Measurements from ENCODE around the gene RNASE2. TPM values are rescaled to one million over a fixed set of nuclear protein-coding genes. Genes with fewer than 3 reads are reported as not detected.
"Not testable (repeated sequence)": the region's sequence is repeated elsewhere in the genome, so short reads cannot be mapped to it uniquely, and the experiment has no call there.

RNASE2 gene
- 1.8 TPM for total RNA-seq

- not testable (repeated sequence) for DNase-seq (ENCODE audit: low spot score)
Observed at GRCh38 chr14:20954736-20955537, at the start of gene RNASE2. Gene RNASE2, plus strand, starts transcription at chr14:20955487. Its CDS starts 285 bp downstream, at chr14:20955772.

- DNase-seq (ENCODE audit: low spot score) = no peak
Observed at GRCh38 chr14:20905676-20906075, 49.6 kb upstream of the RNASE2 start.

- no peak for DNase-seq (ENCODE audit: low spot score)
Observed at GRCh38 chr14:20907214-20907613, 48.1 kb upstream of the RNASE2 start.

- not testable (repeated sequence) for DNase-seq (ENCODE audit: low spot score)
Observed at GRCh38 chr14:20910822-20911221, 44.5 kb upstream of the RNASE2 start.

- DNase-seq (ENCODE audit: low spot score) = peak; percentile 15
Observed at GRCh38 chr14:20919038-20919756, 36.1 kb upstream of the RNASE2 start.

GRCh38 chr14:20923766-20924297 lies 31.5 kb upstream of the RNASE2 start:
- DNase-seq (ENCODE audit: low spot score) = not testable (repeated sequence)

GRCh38 chr14:20934148-20934762 lies 21.0 kb upstream of the RNASE2 start:
- DNase-seq (ENCODE audit: low spot score) = no peak

GRCh38 chr14:20935303-20935984 lies 19.8 kb upstream of the RNASE2 start:
- DNase-seq (ENCODE audit: low spot score) = no peak

GRCh38 chr14:20945146-20945545 lies 10.1 kb upstream of the RNASE2 start:
- DNase-seq (ENCODE audit: low spot score) = not testable (repeated sequence)

GRCh38 chr14:20946707-20947106 lies 8.6 kb upstream of the RNASE2 start:
- not testable (repeated sequence) for DNase-seq (ENCODE audit: low spot score)

GRCh38 chr14:20955538-20955873 lies 219 bp downstream of the RNASE2 start:
- DNase-seq (ENCODE audit: low spot score) = not testable (repeated sequence)

- no peak for DNase-seq (ENCODE audit: low spot score)
Observed at GRCh38 chr14:20956376-20956976, 1.2 kb downstream of the RNASE2 start.

GRCh38 chr14:20958946-20959345 lies 3.7 kb downstream of the RNASE2 start:
- not testable (repeated sequence) for DNase-seq (ENCODE audit: low spot score)

- no peak for DNase-seq (ENCODE audit: low spot score)
Observed at GRCh38 chr14:20969336-20969735, 14.0 kb downstream of the RNASE2 start.

- no peak for DNase-seq (ENCODE audit: low spot score)
Observed at GRCh38 chr14:20970647-20970982, 15.3 kb downstream of the RNASE2 start.

GRCh38 chr14:20970983-20971704 lies 15.9 kb downstream of the RNASE2 start:
- DNase-seq (ENCODE audit: low spot score) = peak; percentile 85

- no peak for DNase-seq (ENCODE audit: low spot score)
Observed at GRCh38 chr14:20971705-20972021, 16.4 kb downstream of the RNASE2 start.

GRCh38 chr14:20973501-20973900 lies 18.2 kb downstream of the RNASE2 start:
- no peak for DNase-seq (ENCODE audit: low spot score)

- no peak for DNase-seq (ENCODE audit: low spot score)
Observed at GRCh38 chr14:20976291-20976690, 21.0 kb downstream of the RNASE2 start.

- DNase-seq (ENCODE audit: low spot score) = no peak
Observed at GRCh38 chr14:20978687-20979086, 23.4 kb downstream of the RNASE2 start.

- no peak for DNase-seq (ENCODE audit: low spot score)
Observed at GRCh38 chr14:20980906-20981305, 25.6 kb downstream of the RNASE2 start.
